Activated CD4-positive, alpha-beta T cell treated with anti-CD3 and anti-CD28 coated beads for 48 hours (primary cell): ENCODE results near the gene UBFD1.
"Not testable (repeated sequence)": the region's sequence is repeated elsewhere in the genome, so short reads cannot be mapped to it uniquely, and the experiment has no call there.

ENCODE experiments used
- DNase-seq: peaks from one replicate; pipeline ENCODE4 v3.0.0-alpha.2; 2020

The UBFD1 gene

DNA sequence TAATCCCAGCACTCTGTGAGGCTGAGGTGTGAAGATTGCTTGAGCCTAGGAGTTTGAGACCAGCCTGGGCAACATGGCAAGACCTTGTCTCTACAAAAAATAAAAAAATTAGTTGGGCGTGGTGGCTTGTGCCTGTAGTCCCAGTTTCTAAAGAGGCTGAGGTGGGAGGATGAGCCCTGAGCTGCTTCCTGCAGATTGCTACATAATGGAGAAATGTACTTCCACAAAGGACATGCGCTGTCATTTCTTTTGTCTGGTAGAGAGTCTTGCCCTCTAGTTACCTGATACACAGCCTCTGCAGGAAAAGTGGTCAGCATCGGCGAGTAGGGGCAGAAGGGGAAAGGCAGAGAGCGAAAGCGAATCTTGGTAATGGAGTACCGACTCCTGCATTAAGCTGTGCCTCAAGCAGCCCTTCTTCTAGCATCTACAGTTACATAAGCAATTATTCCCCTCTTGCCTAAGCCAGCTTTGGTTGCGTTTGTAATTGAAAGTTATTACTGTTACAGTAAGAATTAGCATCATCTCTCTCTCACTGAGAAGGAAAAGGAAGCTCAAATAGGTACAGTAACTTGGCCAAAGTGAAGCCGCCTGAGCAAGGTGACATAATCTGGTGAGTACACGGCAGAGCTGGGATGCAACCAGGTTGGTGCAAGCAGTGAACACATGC lies 28.8 kb upstream of the UBFD1 start:
- DNase-seq = no peak

DNA sequence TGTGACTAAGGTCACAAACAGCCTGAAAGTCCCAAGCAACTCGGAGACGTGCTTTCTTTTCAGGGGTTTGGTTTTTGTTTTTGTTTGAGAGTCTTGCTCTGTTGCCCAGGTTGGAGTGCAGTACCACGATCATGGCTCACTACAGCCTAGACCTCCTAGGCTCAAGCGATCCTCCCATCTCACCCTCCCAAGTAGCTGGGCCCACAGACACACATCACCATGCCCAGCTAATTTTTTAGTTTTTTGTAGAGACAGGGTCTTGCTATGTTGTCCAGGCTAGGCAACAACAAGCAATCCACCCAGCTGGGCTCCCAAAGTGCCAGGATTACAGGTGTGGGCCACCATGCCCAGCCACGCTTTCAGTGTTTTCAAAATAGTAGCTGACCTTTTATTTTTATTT lies 27.5 kb upstream of the UBFD1 start:
- no peak for DNase-seq

GRCh38 chr16:23532448-23532847 lies 25.1 kb upstream of the UBFD1 start:
- no peak for DNase-seq

GRCh38 chr16:23534868-23535860 lies 22.4 kb upstream of the UBFD1 start:
- no peak for DNase-seq

DNA sequence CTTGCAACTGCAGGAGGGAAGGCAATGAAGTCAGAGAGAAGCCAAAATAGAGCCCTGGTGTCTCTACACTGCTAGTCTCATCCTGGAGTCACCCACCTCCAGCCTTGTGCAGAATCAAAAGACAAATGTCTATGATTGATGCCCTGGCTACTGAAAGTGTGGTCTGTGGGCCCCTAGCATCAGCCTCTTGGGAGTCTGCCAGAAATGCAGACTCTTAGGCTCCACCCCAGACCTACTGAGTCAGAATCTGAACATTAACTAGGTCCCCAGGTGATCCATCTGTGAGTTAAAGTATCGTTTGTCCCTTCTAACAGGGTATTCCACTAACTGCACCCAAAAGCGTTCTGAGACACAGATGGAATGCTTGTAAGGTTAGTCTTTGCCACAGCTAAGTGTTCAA lies 21.6 kb upstream of the UBFD1 start:
- DNase-seq = no peak

DNA sequence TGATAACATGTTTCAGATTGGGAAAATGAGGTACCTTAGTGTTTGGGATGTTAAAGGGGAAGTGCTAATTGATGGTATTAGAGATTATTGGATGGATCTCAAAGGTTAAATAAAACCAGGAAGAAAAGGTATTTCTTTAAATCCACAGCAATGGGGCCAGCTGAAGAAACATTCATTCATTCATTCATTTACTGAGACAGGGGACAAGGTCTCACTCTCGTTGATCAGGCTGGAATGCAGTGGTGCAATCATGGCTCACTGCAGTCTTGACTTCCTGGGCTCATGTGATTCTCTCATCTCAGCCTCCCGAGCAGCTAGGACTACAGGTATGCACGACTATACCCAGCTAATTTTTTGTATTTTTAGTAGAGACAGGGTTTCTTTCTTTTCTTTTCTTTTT lies 20.1 kb upstream of the UBFD1 start:
- no peak for DNase-seq

GRCh38 chr16:23538919-23539278 lies 18.6 kb upstream of the UBFD1 start:
- DNase-seq = no peak

- no peak for DNase-seq
These were observed 17.3 kb upstream of the UBFD1 start for GRCh38 chr16:23539984-23540816.

DNA sequence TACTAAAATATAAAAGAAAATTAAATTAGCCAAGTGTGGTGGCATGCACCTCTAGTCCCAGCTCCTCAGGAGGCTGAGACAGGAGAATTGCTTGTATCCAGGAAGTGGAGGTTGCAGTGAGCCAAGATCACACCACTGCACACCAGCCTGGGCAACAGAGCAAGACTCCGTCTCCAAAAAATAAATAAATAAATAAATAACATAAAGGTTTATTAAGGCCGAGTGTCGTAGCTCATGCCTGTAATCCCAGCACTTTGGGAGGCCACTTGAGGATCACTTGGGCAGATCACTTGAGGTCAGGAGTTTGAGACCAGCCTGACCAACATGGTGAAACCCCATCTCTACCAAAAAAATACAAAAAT lies 16.7 kb upstream of the UBFD1 start:
- DNase-seq = not testable (repeated sequence)

DNA sequence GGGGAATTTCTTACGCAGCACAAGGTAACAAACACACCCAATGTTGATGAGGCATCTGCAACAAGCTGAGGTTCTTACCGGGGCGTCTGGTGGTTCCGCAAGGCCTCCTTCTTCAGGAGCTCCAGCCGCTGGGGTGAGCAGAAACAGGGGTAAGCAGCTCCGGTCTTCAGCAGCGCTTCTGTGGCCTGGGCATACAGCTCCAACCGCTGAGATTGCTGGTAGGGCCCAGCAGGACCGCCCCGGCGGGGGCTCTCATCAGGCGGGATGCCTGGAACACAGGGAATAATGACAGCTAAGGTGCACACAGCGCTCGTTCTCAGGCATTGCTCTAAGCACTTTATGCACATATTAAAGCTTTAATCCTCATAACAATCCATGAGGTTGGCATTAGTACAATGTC lies 13.1 kb upstream of the UBFD1 start:
- no peak for DNase-seq

DNA sequence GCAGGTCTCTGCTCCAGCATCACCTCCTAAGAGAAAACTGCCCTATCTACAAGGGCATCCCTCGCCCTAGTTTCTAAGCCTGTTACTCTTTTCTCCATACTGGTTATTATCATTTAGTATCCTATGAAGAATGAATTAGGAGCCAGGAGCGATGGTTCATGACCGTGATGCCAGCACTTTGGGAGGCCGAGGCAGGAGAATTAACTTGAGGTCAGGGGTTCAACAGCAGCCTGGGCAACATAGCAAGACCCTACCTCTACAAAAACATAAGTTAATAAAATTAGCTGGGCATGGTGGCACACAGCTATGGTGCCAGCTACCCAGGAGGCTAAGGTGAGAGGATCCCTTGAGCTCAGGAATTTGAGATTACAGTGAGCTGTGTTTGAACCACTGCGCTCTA lies 7.6 kb upstream of the UBFD1 start:
- DNase-seq = no peak

- no peak for DNase-seq
These were observed 5.4 kb upstream of the UBFD1 start for GRCh38 chr16:23552161-23552560.

DNA sequence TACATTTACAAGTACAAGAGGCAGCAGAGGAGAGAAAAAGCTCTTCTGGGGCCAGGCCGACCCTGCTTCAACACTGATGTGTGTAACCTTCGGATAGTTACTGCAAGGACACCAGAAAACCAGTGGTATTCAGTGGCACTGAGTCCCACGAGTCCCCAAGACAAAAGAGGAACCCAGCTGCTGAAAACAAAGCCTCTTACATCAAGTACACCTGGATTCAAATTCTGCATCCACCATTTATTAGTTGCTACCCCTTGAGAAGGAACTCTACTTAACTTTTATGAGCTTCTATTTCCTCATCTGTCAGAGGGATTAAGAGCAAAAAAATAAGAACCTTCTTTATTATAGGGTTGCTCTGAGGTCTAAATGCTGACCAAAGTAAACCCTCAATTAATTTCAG lies 3.0 kb upstream of the UBFD1 start:
- no peak for DNase-seq

DNA sequence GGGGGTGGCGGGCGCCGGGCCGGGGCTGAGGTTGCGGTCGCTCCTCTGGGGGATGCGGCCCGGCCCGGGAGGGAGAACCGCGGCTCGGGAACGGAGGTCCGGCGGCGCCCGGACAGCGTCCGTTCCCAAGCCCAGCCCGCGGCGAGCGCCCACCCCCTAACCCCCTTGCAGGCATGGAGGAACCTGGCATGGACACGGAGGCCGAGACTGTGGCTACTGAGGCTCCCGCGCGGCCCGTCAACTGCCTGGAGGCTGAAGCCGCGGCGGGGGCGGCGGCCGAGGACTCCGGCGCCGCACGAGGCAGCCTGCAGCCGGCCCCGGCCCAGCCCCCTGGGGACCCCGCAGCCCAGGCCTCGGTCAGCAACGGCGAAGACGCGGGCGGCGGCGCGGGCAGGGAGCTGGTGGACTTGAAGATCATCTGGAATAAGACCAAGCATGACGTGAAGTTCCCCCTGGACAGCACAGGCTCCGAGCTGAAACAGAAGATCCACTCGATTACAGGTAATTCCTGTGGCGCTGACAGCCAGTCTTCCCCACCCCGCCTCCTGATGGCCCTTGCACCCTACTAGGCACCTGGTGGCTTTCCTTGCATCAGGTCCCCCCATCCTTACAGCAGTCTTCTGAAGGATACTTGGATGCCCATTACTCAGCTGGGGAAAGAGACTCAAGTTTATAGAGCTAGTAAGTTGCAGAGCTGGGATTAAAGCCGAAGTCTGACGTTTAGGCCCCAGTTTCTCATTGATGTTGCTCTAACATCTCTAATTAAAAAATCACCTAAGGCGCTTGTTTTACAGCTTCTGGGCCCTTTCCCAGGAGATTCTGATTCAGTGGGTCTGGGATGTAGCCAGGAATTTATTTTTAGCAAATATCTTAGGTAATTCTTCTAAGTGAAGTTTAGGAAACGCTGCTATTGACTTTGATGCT lies 514 bp downstream of the UBFD1 start:
- DNase-seq = peak; percentile 22

DNA sequence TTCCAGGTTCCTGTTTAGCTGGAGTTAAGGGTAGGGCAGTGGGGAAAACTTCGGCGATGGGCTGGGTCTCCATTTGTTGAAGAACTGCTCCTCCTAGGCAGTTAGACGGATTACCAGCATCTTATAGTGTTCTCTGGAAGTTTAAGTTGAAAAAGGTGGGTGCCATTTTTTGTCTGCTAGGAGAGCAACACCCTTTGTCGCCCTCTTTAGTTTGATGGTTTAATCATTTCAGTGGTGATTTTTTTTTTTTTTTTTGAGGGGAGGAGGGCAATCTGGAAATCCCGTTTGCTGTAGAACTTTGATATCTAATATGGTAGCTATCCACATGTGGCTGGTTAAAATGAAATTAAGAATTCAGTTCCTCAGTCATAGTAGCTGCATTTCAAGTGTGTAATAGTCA lies 4.1 kb downstream of the UBFD1 start:
- DNase-seq = no peak

DNA sequence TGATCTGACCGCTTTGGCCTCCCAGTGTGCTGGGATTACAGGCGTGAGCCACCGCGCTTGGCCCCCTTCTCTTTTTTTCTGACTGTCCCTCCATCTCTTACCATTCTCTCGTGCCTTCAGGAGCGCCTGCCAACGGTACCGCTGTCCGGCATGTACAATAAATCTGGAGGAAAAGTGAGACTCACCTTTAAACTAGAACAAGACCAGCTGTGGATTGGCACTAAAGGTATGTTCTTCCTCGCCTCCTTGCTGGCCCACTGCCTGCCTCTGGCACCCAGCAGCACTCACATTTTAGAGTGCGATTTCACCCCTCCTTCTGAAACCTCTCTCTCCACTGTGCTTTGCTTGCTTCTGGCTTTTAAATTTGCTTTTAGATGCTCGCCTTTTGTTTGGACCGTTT lies 5.0 kb downstream of the UBFD1 start:
- DNase-seq = no peak

- DNase-seq = no peak
These were observed 5.7 kb downstream of the UBFD1 start for GRCh38 chr16:23563186-23563585.

DNA sequence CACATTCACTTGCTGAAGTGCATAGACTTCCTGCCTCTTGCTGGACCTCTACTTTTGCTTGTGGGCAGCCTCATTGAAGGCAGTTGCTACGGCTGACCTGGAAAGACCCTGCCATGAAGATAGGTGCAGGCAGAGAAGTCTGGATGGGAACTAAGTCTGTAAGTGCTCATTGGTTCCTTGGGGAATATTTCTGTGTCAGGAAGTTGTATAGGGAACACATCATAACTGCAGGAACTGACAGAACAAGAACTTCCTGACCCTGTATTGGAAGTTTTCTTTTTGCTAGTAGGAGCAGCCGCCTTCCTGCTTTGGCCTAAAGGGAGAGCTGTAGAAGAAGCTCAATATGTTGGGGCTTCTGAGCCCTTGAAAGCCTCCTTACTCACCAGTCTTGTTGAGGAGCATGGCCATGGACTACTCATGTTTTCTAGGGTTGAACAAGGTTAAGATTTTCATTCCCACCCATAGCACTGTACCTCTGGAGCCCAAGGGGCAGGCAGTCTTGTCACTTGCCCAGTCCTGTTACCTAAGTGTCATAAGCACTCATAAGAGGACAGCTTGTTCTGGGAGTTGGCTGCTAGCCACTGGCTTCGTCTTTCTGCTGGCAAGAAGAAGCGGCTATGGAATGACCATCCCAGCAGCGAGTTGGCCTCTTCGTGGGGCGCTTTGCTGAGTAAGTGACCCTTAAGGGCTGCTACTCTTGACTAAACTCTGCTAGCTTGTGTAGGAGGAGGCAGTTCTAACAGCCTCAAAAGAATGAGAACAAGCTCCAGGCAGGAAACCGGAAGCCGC lies 7.2 kb downstream of the UBFD1 start:
- no peak for DNase-seq

- DNase-seq = no peak
These were observed 9.2 kb downstream of the UBFD1 start for GRCh38 chr16:23566724-23567123.

DNA sequence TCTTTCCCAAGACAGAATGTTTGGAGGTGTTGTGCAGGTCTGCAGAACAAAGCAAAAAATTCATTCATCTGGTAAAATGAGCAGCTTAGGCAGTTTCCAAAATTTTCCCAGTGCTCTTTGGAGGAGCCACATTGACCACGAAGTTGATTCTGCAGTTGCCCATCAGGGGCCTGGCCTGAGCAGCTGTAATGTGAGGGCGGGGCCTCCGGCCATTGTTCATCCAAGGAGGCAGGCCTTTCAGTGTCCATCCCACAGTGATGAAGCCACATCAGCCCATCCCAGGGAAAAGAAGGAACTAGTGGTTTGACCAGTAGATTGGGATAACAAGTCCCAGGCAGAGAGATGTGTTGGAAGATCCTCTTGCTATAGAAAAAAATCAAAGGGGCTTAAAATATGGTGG lies 10.1 kb downstream of the UBFD1 start:
- no peak for DNase-seq

- no peak for DNase-seq
These were observed 13.6 kb downstream of the UBFD1 start for GRCh38 chr16:23570992-23571632.
